H1 (cell line): ENCODE measurements around the gene ARMC9. TPM values are rescaled to one million over a fixed set of nuclear protein-coding genes. Genes with fewer than 3 reads are reported as not detected.
"Not testable (repeated sequence)": the region's sequence is repeated elsewhere in the genome, so short reads cannot be mapped to it uniquely, and the experiment has no call there.

Source experiments
- CTCF ChIA-PET: fragments of 300-600 bp; sonication (Branson Sonifier 250); formaldehyde crosslinking; loops from one replicate; lab custom pipeline; 2021; ENCODE audit not compliant: partially characterized antibody; lab: Charles Lee
- POLR2A ChIA-PET: fragments of 300-600 bp; sonication (Branson Sonifier 250); formaldehyde crosslinking; loops from one replicate; lab custom pipeline; 2021; ENCODE audit warnings: inconsistent platforms; ENCODE audit not compliant: partially characterized antibody; lab: Charles Lee
- DNase-seq, 2 experiments: peaks; one replicate each; pipeline versions ENCODE4 v3.0.0 to v3.0.0-alpha.2; 2010 to 2022; ENCODE audit warnings: low spot score in 2 of 2, low read depth in 1 of 2, mixed read lengths in 1 of 2
- FAIRE-seq: peaks from 2 replicates; lab custom pipeline; 2011; peaks lifted over from hg19 to GRCh38; lab: Jason Lieb, UNC
- H2AFZ ChIP-seq: 2 replicates; pipeline ENCODE4 v1.8.1; 2012; ENCODE audit warnings: low read length, inconsistent platforms
- H2AK5ac ChIP-seq: 2 replicates; pipeline ENCODE4 v1.6.1; 2013; ENCODE audit warnings: low read depth, low read length
- H2BK120ac ChIP-seq: replicated peaks from 2 replicates; pipeline ENCODE3; 2013; ENCODE audit warnings: low read depth, low read length, inconsistent platforms
- H2BK12ac ChIP-seq: 2 replicates; pipeline ENCODE4 v1.6.1; 2013; ENCODE audit warnings: low read depth, low read length
- H2BK15ac ChIP-seq: 2 replicates; pipeline ENCODE4 v1.6.1; 2013; ENCODE audit warnings: low read length
- H2BK20ac ChIP-seq: 2 replicates; pipeline ENCODE4 v1.6.1; 2013; ENCODE audit warnings: low read length
- H2BK5ac ChIP-seq: 2 replicates; pipeline ENCODE4 v1.6.1; 2013; ENCODE audit warnings: low read depth, low read length
- H3K14ac ChIP-seq: 2 replicates; pipeline ENCODE4 v1.6.1; 2013; ENCODE audit warnings: inconsistent platforms; ENCODE audit not compliant: insufficient read length
- H3K18ac ChIP-seq: 2 replicates; pipeline ENCODE4 v1.6.1; 2013; ENCODE audit warnings: low read length; ENCODE audit errors: extremely low read depth
- H3K23ac ChIP-seq: 2 replicates; pipeline ENCODE4 v1.6.1; 2013; ENCODE audit warnings: inconsistent platforms; ENCODE audit not compliant: insufficient read length
- H3K23me2 ChIP-seq: 2 replicates; pipeline ENCODE4 v1.6.1; 2013; ENCODE audit warnings: low read depth, low read length
- H3K27ac ChIP-seq: 2 replicates; pipeline ENCODE4 v1.6.1; 2011; ENCODE audit warnings: low read depth, low read length, inconsistent platforms
- H3K27me3 ChIP-seq, 4 experiments: replicated peaks in 1 of 4; 1 replicate in 1 of 4; 2 replicates in 3 of 4; pipeline versions ENCODE4 v1.6.1 to v1.8.1; 2011 to 2013; ENCODE audit warnings: low read length in 3 of 4, mild to moderate bottlenecking in 3 of 4, inconsistent platforms in 2 of 4, mixed read lengths in 2 of 4, moderate library complexity in 1 of 4; ENCODE audit not compliant: control insufficient read depth in 3 of 4, insufficient read depth in 3 of 4; ENCODE audit errors: extremely low read depth in 1 of 4
- H3K36me3 ChIP-seq, 4 experiments: 2 replicates each; pipeline versions ENCODE4 v1.6.1 to v1.8.1; 2011 to 2013; ENCODE audit warnings: mild to moderate bottlenecking in 4 of 4, low read length in 3 of 4, moderate library complexity in 2 of 4, control low read depth in 1 of 4, inconsistent platforms in 1 of 4; ENCODE audit not compliant: insufficient read depth in 4 of 4, control insufficient read depth in 2 of 4
- H3K4ac ChIP-seq: replicated peaks from 2 replicates; pipeline ENCODE3; 2013; ENCODE audit warnings: low read length, low read depth, mixed read lengths, inconsistent platforms; ENCODE audit not compliant: insufficient read length
- H3K4me1 ChIP-seq, 4 experiments: replicated peaks in 1 of 4; 1 replicate in 1 of 4; 2 replicates in 3 of 4; pipeline versions ENCODE4 v1.6.1 to v1.8.1; 2011 to 2013; ENCODE audit warnings: low read length in 3 of 4, inconsistent platforms in 2 of 4, mixed read lengths in 1 of 4; ENCODE audit not compliant: insufficient read depth in 4 of 4, control insufficient read depth in 3 of 4
- H3K4me2 ChIP-seq, 2 experiments: 2 replicates each; pipeline versions ENCODE4 v1.6.1 to v1.8.1; 2011 to 2013; ENCODE audit warnings: low read depth in 2 of 2, low read length in 2 of 2, control low read depth in 1 of 2, inconsistent platforms in 1 of 2, mild to moderate bottlenecking in 1 of 2; ENCODE audit not compliant: insufficient read depth in 1 of 2
- H3K4me3 ChIP-seq, 4 experiments: fragments of 200-600, 300-600 bp in 1 of 4; sonication (generic), shearing (Covaris generic), sonication (Bioruptor Twin) in 1 of 4; 2 replicates each; pipeline versions ENCODE4 v1.5.1 to v1.8.1; 2011 to 2016; ENCODE audit warnings: low read length in 4 of 4, low read depth in 3 of 4, control low read depth in 2 of 4, inconsistent platforms in 2 of 4, mild to moderate bottlenecking in 2 of 4, mixed read lengths in 1 of 4, moderate library complexity in 1 of 4; ENCODE audit not compliant: insufficient read depth in 2 of 4; ENCODE audit errors: extremely low read depth in 1 of 4
- H3K56ac ChIP-seq: replicated peaks from 2 replicates; pipeline ENCODE3; 2013; ENCODE audit warnings: low read depth, mild to moderate bottlenecking, mixed read lengths, low read length, inconsistent platforms; ENCODE audit not compliant: insufficient read length
- H3K79me1 ChIP-seq: 2 replicates; pipeline ENCODE4 v1.6.1; 2013; ENCODE audit warnings: low read depth, low read length, control low read depth
- H3K79me2 ChIP-seq, 2 experiments: 2 replicates each; pipeline versions ENCODE4 v1.6.1 to v1.8.1; 2012 to 2013; ENCODE audit warnings: low read length in 2 of 2, mild to moderate bottlenecking in 2 of 2, inconsistent platforms in 1 of 2; ENCODE audit not compliant: insufficient read depth in 2 of 2, control insufficient read depth in 1 of 2
- H3K9ac ChIP-seq, 4 experiments: replicated peaks in 1 of 4; 1 replicate in 1 of 4; 2 replicates in 3 of 4; pipeline versions ENCODE4 v1.6.1 to v1.8.1; 2011 to 2013; ENCODE audit warnings: low read depth in 3 of 4, low read length in 3 of 4, control low read depth in 2 of 4, mild to moderate bottlenecking in 2 of 4, moderate library complexity in 2 of 4, inconsistent platforms in 1 of 4; ENCODE audit errors: extremely low read depth in 1 of 4
- H3K9me3 ChIP-seq, 2 experiments: 2 replicates each; pipeline versions ENCODE4 v1.6.1 to v1.8.1; 2012 to 2013; ENCODE audit warnings: mild to moderate bottlenecking in 2 of 2, moderate library complexity in 2 of 2, control low read depth in 1 of 2, inconsistent platforms in 1 of 2, low read depth in 1 of 2, low read length in 1 of 2, mixed read lengths in 1 of 2; ENCODE audit not compliant: insufficient read depth in 2 of 2
- H4K20me1 ChIP-seq, 2 experiments: replicated peaks in 1 of 2; 2 replicates each; pipeline versions ENCODE3 to v1.8.1; 2011 to 2013; ENCODE audit warnings: inconsistent platforms in 2 of 2, low read length in 2 of 2, mild to moderate bottlenecking in 1 of 2; ENCODE audit not compliant: insufficient read depth in 2 of 2, control insufficient read depth in 1 of 2
- H4K5ac ChIP-seq: 2 replicates; pipeline ENCODE4 v1.6.1; 2013; ENCODE audit warnings: low read length, low read depth, mixed read lengths, inconsistent platforms; ENCODE audit not compliant: insufficient read length
- H4K8ac ChIP-seq: 2 replicates; pipeline ENCODE4 v1.8.0; 2013; ENCODE audit warnings: mild to moderate bottlenecking, moderate library complexity, low read length, inconsistent platforms; ENCODE audit not compliant: insufficient read depth; ENCODE audit errors: extremely low read depth
- H4K91ac ChIP-seq: replicated peaks from 2 replicates; pipeline ENCODE3; 2013; ENCODE audit warnings: low read length, mixed read lengths, inconsistent platforms; ENCODE audit not compliant: insufficient read length
- WGBS, 2 experiments: shearing (Covaris generic) in 1 of 2; methylation state at CpG; one replicate each; pipeline versions ENCODE4 v1.1.6 to v1.1.7; 2013 to 2015; ENCODE audit warnings: low lambda C conversion rate in 2 of 2, mixed read lengths in 2 of 2, inconsistent platforms in 1 of 2, low coverage in 1 of 2, missing lambda C conversion rate in 1 of 2; ENCODE audit not compliant: insufficient replicate concordance in 2 of 2, insufficient coverage in 1 of 2, insufficient read length in 1 of 2; ENCODE audit errors: extremely low coverage in 1 of 2, missing lambda C conversion rate in 1 of 2; 5-methylcytosine and 5-hydroxymethylcytosine counted together
- polyA plus RNA-seq, 7 experiments: library from polyadenylated mRNA; depleted of rRNA in 3 of 7; stranded (reverse) in 5 of 7; unstranded in 2 of 7; fragments of >200 nt in 5 of 7; fragments of 200-250 nt in 2 of 7; gene quantifications; 1 replicate in 5 of 7; 2 replicates in 1 of 7; 4 replicates in 1 of 7; pipeline versions ENCODE4 v1.2.1 to v1.2.3, GENCODE V29; 2011 to 2013; ENCODE audit warnings: missing spikeins in 2 of 7, mixed read lengths in 2 of 7
- total RNA-seq: library from RNA; stranded (reverse); fragmentation: NEBNext Ultra II Directional; extraction: Animal tissue kit (Norgen Biotek cat#: 25700); gene quantifications from 2 replicates; pipeline ENCODE4 v1.2.1, GENCODE V29; 2021

The ARMC9 gene
- total and polyA plus RNA-seq, 2 of the 8 experiments (the other 6 are each of a cell fraction or from before 2014, with no cell fraction given) = 23.2 to 36.1 TPM

DNA sequence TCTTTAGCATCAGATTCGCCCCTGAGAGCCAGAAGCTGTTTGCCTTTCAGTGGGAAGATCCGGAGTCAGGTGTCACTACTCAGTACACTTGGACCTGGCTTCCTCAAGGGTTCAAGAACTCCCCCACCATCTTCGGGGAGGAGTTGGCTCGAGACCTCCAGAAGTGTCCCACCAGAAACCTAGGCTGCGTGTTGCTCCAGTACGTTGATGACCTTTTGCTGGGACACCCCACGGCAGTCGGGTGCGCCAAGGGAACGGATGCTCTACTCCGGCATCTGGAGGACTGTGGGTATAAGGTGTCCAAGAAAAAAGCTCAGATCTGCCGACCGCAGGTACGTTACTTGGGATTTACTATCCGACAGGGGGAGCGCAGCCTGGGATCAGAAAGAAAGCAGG, 205.8 kb downstream of the ARMC9 start:
- not testable (repeated sequence) for H2BK15ac ChIP-seq, H3K27ac ChIP-seq, H3K4me3 ChIP-seq, DNase-seq, H4K5ac ChIP-seq, H3K14ac ChIP-seq, H3K27me3 ChIP-seq, H2BK20ac ChIP-seq, H3K23ac ChIP-seq, FAIRE-seq, H2BK12ac ChIP-seq, H4K91ac ChIP-seq, H2AK5ac ChIP-seq, H4K20me1 ChIP-seq, H3K79me1 ChIP-seq, H3K79me2 ChIP-seq, H3K4me2 ChIP-seq, H3K36me3 ChIP-seq, H3K9ac ChIP-seq, H3K56ac ChIP-seq, H3K9me3 ChIP-seq, H2BK5ac ChIP-seq, H4K8ac ChIP-seq, H3K4ac ChIP-seq, H3K18ac ChIP-seq, H2BK120ac ChIP-seq, H2AFZ ChIP-seq, H3K23me2 ChIP-seq
- ChIA-PET POLR2A (interaction anchor here (1.8 to 20.1 kb wide), 2 partner anchors 50 to 60 kb away, joined by 6 to 235 read pairs; partner anchors contain the start of gene NCL), CTCF (interaction anchor here (1.2 to 32.5 kb wide), 14 partner anchors 0 to 177 kb away, joined by 3 to 617 read pairs (median 22); partner anchors contain the start of gene B3GNT7)
- 94% methylated on average over 16 of the region's 16 CpGs; no CpG with 5 or more reads in 1 of the 2 experiments for WGBS, 2 experiments
- H3K4me1 ChIP-seq = peaks cover 0 to 10% (median 8%) of the 10 kb centered on the region in 4 experiments; a peak in 6 of 7 replicates
